ENCODE data around the gene NELL1.

DNA sequence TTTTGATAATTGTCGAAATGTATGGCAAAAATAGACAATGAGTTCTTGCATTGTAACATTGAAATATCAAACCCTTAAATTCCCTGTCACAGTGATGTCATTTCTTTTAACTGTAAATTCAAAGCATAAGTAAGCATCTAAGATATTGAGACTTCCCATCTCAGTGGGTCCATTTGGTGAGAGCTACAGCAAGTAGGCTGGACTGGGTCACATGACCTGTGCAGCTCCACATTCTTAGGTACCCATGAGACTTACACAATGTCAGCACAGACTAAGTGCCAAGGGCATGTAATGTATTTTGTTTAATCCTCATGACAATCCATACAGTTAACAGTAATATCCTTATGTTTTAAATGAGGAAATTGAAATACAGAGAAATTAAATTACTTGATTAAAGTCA is 210.7 kb downstream of the NELL1 start:
- TF ChIP-seq, protein P1, sequence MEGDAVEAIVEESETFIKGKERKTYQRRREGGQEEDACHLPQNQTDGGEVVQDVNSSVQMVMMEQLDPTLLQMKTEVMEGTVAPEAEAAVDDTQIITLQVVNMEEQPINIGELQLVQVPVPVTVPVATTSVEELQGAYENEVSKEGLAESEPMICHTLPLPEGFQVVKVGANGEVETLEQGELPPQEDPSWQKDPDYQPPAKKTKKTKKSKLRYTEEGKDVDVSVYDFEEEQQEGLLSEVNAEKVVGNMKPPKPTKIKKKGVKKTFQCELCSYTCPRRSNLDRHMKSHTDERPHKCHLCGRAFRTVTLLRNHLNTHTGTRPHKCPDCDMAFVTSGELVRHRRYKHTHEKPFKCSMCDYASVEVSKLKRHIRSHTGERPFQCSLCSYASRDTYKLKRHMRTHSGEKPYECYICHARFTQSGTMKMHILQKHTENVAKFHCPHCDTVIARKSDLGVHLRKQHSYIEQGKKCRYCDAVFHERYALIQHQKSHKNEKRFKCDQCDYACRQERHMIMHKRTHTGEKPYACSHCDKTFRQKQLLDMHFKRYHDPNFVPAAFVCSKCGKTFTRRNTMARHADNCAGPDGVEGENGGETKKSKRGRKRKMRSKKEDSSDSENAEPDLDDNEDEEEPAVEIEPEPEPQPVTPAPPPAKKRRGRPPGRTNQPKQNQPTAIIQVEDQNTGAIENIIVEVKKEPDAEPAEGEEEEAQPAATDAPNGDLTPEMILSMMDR (IDR thresholded peaks at IDR 0.05; ENCODE audit: insufficient read depth, low read length): no peak
- no peak for TF ChIP-seq GABPA (IDR thresholded peaks at IDR 0.05; ENCODE audit: low read depth)
